ENCODE results near the gene RLF.

DNA sequence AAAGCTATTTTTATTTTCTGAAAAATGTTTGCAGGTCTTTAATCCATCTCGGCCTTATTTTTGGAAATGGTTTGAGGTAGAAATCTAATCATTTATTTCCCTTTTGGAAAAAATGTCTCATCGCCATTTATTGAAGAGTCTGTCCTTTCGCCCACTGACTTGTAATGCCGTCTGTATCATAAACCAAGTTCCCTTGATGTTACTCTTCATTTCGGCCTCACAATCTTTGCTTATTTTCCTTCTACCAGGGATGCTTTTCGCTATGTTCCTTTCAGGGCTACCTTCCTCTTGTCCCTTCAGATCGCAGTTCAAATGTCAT lies 422 bp upstream of the RLF start:
- TF ChIP-seq, protein P1, sequence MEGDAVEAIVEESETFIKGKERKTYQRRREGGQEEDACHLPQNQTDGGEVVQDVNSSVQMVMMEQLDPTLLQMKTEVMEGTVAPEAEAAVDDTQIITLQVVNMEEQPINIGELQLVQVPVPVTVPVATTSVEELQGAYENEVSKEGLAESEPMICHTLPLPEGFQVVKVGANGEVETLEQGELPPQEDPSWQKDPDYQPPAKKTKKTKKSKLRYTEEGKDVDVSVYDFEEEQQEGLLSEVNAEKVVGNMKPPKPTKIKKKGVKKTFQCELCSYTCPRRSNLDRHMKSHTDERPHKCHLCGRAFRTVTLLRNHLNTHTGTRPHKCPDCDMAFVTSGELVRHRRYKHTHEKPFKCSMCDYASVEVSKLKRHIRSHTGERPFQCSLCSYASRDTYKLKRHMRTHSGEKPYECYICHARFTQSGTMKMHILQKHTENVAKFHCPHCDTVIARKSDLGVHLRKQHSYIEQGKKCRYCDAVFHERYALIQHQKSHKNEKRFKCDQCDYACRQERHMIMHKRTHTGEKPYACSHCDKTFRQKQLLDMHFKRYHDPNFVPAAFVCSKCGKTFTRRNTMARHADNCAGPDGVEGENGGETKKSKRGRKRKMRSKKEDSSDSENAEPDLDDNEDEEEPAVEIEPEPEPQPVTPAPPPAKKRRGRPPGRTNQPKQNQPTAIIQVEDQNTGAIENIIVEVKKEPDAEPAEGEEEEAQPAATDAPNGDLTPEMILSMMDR (IDR thresholded peaks at IDR 0.05; ENCODE audit: low read length): no peak
- TF ChIP-seq EZH2 (optimal IDR thresholded peaks at IDR 0.05; ENCODE audit: low read depth, low read length): no peak

Data from MM.1S (cell line).